ENCODE data around the gene PITPNC1.

- TF ChIP-seq SMC3 (conservative IDR thresholded peaks at IDR 0.05; ENCODE audit: poor library complexity) (no peak), POLR2AphosphoS5 (IDR thresholded peaks at IDR 0.05) (no peak)
These were observed 2.2 kb downstream of the PITPNC1 start for GRCh38 chr17:67379251-67379630.

Data from neural cell (in vitro differentiated cells).